Activated CD4-positive, alpha-beta T cell treated with anti-CD3 and anti-CD28 coated beads for 36 hours (primary cell): ENCODE results near the gene NMUR1. TPM values are rescaled to one million over a fixed set of nuclear protein-coding genes. Genes with fewer than 3 reads are reported as not detected.

Experiments
- ATAC-seq: fragments of 200-7000 bp; cut with Tn5 transposase; one replicate; pipeline ENCODE4 v1.10.0; 2021; ENCODE audit warnings: mild to moderate bottlenecking, moderate library complexity
- CTCF ChIA-PET: fragments of 350-600 bp; sonication (Branson Sonifier 250); formaldehyde crosslinking; loops from one replicate; lab custom pipeline; 2021; ENCODE audit warnings: antibody characterized with exemption; lab: Charles Lee
- POLR2A ChIA-PET: fragments of 350-600 bp; sonication (Branson Sonifier 250); formaldehyde crosslinking; loops from one replicate; lab custom pipeline; 2021; ENCODE audit warnings: antibody characterized with exemption, inconsistent platforms; lab: Charles Lee
- DNase-seq: peaks from one replicate; pipeline ENCODE4 v3.0.0-alpha.2; 2020
- H3K27ac Mint-ChIP-seq: one replicate; pipeline ENCODE4 v1.8.0; 2021; ENCODE audit warnings: mixed read lengths
- H3K27me3 Mint-ChIP-seq: one replicate; pipeline ENCODE4 v1.8.0; 2021; ENCODE audit warnings: mixed read lengths
- H3K36me3 Mint-ChIP-seq: one replicate; pipeline ENCODE4 v1.8.0; 2021; ENCODE audit warnings: low read depth, mixed read lengths
- H3K4me1 Mint-ChIP-seq: one replicate; pipeline ENCODE4 v1.8.0; 2021; ENCODE audit warnings: mixed read lengths
- H3K4me3 Mint-ChIP-seq: one replicate; pipeline ENCODE4 v1.8.0; 2021; ENCODE audit warnings: mild to moderate bottlenecking, moderate library complexity, mixed read lengths
- H3K9me3 Mint-ChIP-seq: one replicate; pipeline ENCODE4 v1.8.0; 2021; ENCODE audit warnings: low read depth, mixed read lengths
- intact Hi-C, 2 experiments: fragments of 100-400 bp; cut with DNase I in 1 of 2; cut with micrococcal nuclease in 1 of 2; formaldehyde crosslinking; loops; one replicate each; pipeline versions ENCODE4 v1.14.2 to v1.15.1; 2022 to 2024; cut with DNase I, micrococcal nuclease
- total RNA-seq, 2 experiments: library from RNA; stranded (reverse); gene quantifications; one replicate each; pipeline ENCODE4 v1.2.3, GENCODE V29; 2021

The NMUR1 gene
- total RNA-seq, 2 experiments from 2014 or later, result not detected

DNA sequence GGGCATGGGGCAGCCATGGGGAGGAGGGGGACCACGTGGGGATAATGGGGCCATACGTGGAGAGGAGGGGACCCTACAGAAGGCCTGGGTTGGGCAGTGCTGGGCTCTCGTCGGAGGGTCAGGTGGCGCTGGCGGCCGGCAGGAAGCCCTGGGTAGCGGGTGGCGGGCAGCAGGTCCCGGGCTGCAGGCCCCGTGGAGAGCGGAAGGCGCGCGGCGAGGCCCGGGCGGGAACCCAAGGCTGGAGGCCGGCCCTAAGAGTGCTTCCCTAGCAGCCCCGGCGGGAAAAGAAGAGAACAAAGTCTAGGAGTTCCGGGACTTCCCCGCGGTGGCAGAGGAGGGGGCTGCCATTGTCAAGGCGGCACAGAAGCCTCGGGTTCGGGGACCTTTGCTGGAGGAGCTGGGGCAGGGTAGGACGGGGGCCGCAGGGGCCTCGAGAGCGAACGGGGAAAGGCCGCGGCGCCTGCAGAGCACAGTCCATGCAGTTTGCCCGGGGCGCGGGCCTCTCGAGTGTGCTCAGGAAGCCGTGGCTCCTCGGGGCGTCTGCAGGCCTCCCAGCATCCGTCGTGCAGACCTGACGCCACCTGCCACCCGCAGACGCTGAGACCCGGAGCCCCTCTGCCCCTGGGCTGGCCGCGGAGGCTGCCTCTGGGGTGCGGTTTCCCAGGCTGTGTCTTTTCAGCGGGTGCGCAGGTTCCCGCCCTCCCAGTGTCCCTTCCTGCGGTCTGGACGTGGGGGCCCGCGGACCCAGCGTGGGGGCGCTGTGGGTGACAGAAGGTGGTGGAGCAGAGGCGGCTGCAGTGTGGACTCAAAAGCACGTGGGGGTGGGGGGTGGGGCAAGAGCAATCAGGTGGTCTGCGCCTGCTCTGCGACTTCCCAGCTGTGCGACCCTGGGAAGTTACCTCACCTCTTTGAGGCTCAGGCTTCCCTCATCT is 46.6 kb downstream of the NMUR1 start:
- no peaks in the 10 kb centered on the region for H3K27me3 Mint-ChIP-seq
- intact Hi-C loops, result loop anchor here (1.0 to 2.0 kb wide), 4 partner anchors 19 to 75 kb away; partner anchors contain the start of gene NCL (in 2 of the 2)
- peaks cover 7% of the 10 kb centered on the region for H3K4me1 Mint-ChIP-seq
- peak overlapping the region; percentile 87 for H3K27ac Mint-ChIP-seq
- ATAC-seq (peak; percentile 55), DNase-seq (peak; percentile 66)
- POLR2A ChIA-PET, result interaction anchor here (0.7 to 1.4 kb wide), 4 partner anchors 18 to 224 kb away, joined by 3 to 14 read pairs (median 5); partner anchors contain the start of genes NCL and PTMA
- no peaks in the 10 kb centered on the region for H3K36me3 Mint-ChIP-seq
- CTCF ChIA-PET, result interaction anchor here (0.5 to 10.1 kb wide), 22 partner anchors 12 to 335 kb away, joined by 3 to 96 read pairs (median 4); partner anchors contain the start of gene NCL
- H3K4me3 Mint-ChIP-seq, result peak overlapping the region; percentile 79
- H3K9me3 Mint-ChIP-seq, result no peaks in the 10 kb centered on the region

GRCh38 chr2:231482806-231483391 is 47.3 kb downstream of the NMUR1 start:
- Mint-ChIP-seq H3K4me1 (peaks cover 7% of the 10 kb centered on the region), H3K27me3 (no peaks in the 10 kb centered on the region), H3K27ac (peak overlapping the region; percentile 87), H3K9me3 (no peaks in the 10 kb centered on the region), H3K36me3 (no peaks in the 10 kb centered on the region), H3K4me3 (peak overlapping the region; percentile 79)
- intact Hi-C loops, result loop anchor here (1.0 to 2.0 kb wide), 5 partner anchors 18 to 75 kb away; partner anchors contain the start of gene NCL (in 2 of the 2)
- POLR2A ChIA-PET, result interaction anchor here (0.6 to 1.4 kb wide), 5 partner anchors 17 to 290 kb away, joined by 3 to 14 read pairs (median 3); partner anchors contain the start of genes NCL and PTMA
- DNase-seq, result peak; percentile 85
- peak; percentile 83 for ATAC-seq
- CTCF ChIA-PET, result interaction anchor here (0.5 to 10.1 kb wide), 28 partner anchors 9 to 727 kb away, joined by 3 to 96 read pairs (median 4); partner anchors contain the start of gene NCL

DNA sequence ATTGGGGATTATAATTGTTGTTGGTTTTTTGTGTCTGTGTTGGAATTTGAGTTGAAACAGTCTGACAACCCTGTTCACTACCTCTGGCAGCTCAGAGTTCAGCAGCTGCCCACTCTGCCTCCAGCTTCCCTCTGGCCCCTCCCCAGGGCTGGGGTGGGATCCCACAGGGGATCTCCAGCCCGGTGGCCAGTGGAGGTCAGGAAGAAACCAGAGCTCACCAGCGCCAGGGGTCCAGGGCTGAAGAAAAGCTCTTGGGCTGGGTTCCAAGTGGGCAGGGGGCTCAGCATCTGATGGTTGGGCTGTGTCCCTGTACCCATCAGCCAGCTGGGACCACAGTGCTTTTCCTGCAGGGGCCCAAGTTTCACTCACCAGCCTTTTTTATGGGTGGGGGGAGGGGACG is 49.5 kb downstream of the NMUR1 start:
- Mint-ChIP-seq H3K27ac (no peak overlapping the region), H3K9me3 (no peaks in the 10 kb centered on the region), H3K4me3 (no peak overlapping the region), H3K27me3 (no peaks in the 10 kb centered on the region), H3K4me1 (peaks cover 7% of the 10 kb centered on the region), H3K36me3 (no peaks in the 10 kb centered on the region)
- intact Hi-C loops, result no loop called here
- no peak for DNase-seq
- ChIA-PET CTCF (interaction anchor here (0.6 to 10.1 kb wide), 10 partner anchors 9 to 226 kb away, joined by 3 to 96 read pairs (median 5); partner anchors contain the start of gene NCL), POLR2A (interaction anchor here (0.6 to 0.9 kb wide), 3 partner anchors 13 to 233 kb away, joined by 3 read pairs; no protein-coding TSS in a partner anchor)
- ATAC-seq, result no peak

DNA sequence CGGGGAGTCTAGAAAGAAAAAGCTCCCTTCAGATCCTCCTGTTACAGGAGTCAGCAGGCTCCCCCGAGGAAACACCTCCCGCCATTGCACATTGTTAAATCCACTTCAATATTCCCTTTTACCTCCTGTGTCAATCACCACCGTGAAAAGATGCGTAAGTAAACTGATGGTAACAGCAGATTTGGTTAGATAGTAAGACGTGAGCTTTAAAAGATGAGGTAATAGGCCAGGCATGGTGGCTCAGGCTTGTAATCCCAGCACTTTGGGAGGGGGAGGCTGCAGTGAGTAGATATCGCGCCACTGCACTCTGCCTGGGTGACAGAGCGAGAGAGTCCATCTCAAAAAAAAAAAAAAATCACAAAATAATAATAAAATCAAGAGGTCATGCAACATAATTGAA is 50.8 kb downstream of the NMUR1 start:
- ChIA-PET POLR2A (no interaction called here), CTCF (interaction anchor here (0.6 to 10.1 kb wide), 4 partner anchors 13 to 1424 kb away, joined by 4 to 96 read pairs (median 4); partner anchors contain the start of gene NCL)
- ATAC-seq (no peak), DNase-seq (no peak)
- H3K27ac Mint-ChIP-seq, result no peak overlapping the region
- intact Hi-C loops, result no loop called here
- peaks cover 7% of the 10 kb centered on the region for H3K4me1 Mint-ChIP-seq
- H3K36me3 Mint-ChIP-seq, result no peaks in the 10 kb centered on the region
- H3K27me3 Mint-ChIP-seq, result no peaks in the 10 kb centered on the region
- H3K4me3 Mint-ChIP-seq, result no peak overlapping the region
- no peaks in the 10 kb centered on the region for H3K9me3 Mint-ChIP-seq

DNA sequence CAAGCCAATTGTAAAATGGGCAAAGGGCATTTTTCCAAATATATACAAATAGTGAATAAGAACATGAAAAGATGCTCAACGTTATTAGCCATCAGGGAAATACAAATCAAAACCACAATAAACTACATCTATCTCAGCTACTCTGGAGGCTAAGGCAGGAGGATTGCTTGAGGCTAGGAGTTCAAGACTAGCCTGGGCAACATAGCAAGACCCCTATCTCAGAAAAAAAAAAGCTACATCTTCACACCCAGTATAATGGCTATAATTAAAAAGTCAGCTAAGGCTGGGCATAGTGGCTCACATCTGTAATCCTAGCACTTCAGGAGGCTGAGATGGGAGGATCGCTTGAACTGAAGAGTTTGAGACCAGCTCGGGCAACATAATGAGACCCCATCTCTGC is 53.3 kb downstream of the NMUR1 start:
- ATAC-seq, result no peak
- ChIA-PET CTCF (interaction anchor here (1.0 to 10.1 kb wide), 3 partner anchors 11 to 86 kb away, joined by 3 to 96 read pairs (median 4); partner anchors contain the start of gene NCL), POLR2A (no interaction called here)
- Mint-ChIP-seq H3K9me3 (no peaks in the 10 kb centered on the region), H3K36me3 (no peaks in the 10 kb centered on the region), H3K4me1 (no peaks in the 10 kb centered on the region), H3K4me3 (no peak overlapping the region), H3K27me3 (no peaks in the 10 kb centered on the region), H3K27ac (no peak overlapping the region)
- DNase-seq, result no peak
- intact Hi-C loops, result no loop called here

- no peak overlapping the region for H3K27ac Mint-ChIP-seq
- CTCF ChIA-PET, result interaction anchor here (0.7 to 10.1 kb wide), 8 partner anchors 10 to 666 kb away, joined by 3 to 96 read pairs (median 3); partner anchors contain the start of genes NCL and PSMD1
- H3K27me3 Mint-ChIP-seq, result no peaks in the 10 kb centered on the region
- DNase-seq, result no peak
- intact Hi-C loops, result no loop called here
- H3K4me1 Mint-ChIP-seq, result no peaks in the 10 kb centered on the region
- no peak for ATAC-seq
- H3K9me3 Mint-ChIP-seq, result no peaks in the 10 kb centered on the region
- no peaks in the 10 kb centered on the region for H3K36me3 Mint-ChIP-seq
- no peak overlapping the region for H3K4me3 Mint-ChIP-seq
- POLR2A ChIA-PET, result no interaction called here
Measured at GRCh38 chr2:231475965-231476364, 54.3 kb downstream of the NMUR1 start.

Other genes with a start within 250 kb of the NMUR1 start
- gene B3GNT7, start 134.7 kb downstream of the NMUR1 start, total RNA-seq, result not detected
- gene NCL, start 66.0 kb downstream of the NMUR1 start, total RNA-seq, result 1,000 to 10,000 TPM; 1,311 to 1,332 TPM
- not detected for gene TEX44, start 62.4 kb upstream of the NMUR1 start, total RNA-seq
- 1,000 to 10,000 TPM; 2,106 to 2,969 TPM for gene PTMA, start 178.1 kb upstream of the NMUR1 start, total RNA-seq